Astrocyte of the cerebellum (primary cell): ENCODE data around the gene TCEANC2.
"Not testable (repeated sequence)": the region's sequence is repeated elsewhere in the genome, so short reads cannot be mapped to it uniquely, and the experiment has no call there.

Experiments
- DNase-seq: peaks from one replicate; pipeline ENCODE4 v3.0.0-alpha.2; 2011; ENCODE audit warnings: low read depth
- H3K4me3 ChIP-seq: 2 replicates; pipeline ENCODE4 v1.5.1; 2011; ENCODE audit warnings: mild to moderate bottlenecking, low read depth, low read length, moderate library complexity
- in situ Hi-C: cut with HindIII; loops from 2 replicates; pipeline ENCODE4 v1.10.0; 2017; ENCODE audit warnings: low sequenced_read_pairs
- TF ChIP-seq, protein P1 (sequence below): IDR thresholded peaks from 2 replicates; pipeline ENCODE4 v1.5.1; 2012; ENCODE audit warnings: low read length, low read depth, moderate library complexity, mild to moderate bottlenecking; ENCODE audit errors: missing control alignments

TCEANC2 gene

DNA sequence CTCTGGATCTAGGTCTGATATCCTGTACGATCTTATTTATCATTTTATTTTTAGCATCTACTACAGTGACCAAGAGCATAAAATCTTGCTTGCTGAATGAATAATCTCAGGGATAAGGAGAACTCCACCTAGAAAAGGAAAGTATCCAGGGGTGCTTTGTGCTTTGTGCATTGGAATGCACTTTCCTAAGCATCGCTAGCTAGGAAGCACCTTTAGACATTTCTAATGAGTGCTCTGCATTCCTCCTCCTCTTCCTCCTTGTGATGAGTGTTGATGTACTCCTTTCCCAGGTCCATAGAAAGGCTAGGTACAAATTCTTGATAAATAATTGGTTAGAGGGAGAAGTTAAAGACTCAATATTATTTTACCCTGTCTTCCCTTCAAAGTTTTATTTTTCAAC is 31.4 kb downstream of the TCEANC2 start:
- TF ChIP-seq, protein P1, sequence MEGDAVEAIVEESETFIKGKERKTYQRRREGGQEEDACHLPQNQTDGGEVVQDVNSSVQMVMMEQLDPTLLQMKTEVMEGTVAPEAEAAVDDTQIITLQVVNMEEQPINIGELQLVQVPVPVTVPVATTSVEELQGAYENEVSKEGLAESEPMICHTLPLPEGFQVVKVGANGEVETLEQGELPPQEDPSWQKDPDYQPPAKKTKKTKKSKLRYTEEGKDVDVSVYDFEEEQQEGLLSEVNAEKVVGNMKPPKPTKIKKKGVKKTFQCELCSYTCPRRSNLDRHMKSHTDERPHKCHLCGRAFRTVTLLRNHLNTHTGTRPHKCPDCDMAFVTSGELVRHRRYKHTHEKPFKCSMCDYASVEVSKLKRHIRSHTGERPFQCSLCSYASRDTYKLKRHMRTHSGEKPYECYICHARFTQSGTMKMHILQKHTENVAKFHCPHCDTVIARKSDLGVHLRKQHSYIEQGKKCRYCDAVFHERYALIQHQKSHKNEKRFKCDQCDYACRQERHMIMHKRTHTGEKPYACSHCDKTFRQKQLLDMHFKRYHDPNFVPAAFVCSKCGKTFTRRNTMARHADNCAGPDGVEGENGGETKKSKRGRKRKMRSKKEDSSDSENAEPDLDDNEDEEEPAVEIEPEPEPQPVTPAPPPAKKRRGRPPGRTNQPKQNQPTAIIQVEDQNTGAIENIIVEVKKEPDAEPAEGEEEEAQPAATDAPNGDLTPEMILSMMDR, result no peak
- no peak for DNase-seq
- in situ Hi-C loops, result no loop called here
- no peak overlapping the region for H3K4me3 ChIP-seq

DNA sequence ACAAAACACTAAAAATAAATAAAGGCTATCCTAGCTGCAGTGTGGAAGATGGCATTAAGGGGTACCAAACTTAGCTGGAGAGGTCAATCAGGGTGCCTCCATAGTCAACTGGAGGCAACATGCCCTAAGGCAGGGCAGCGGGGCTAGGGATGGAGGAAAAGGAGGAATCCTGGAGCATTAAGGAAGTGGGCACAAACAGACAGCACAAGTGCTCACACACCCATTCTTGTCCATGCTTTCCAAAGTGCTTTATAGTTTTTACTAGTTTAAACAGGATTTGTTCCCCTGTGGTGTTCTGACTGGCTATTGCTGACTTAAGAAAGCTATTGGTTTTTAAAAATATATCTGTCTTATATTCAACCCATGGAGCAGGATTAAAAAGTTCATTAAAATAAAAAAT is 33.3 kb downstream of the TCEANC2 start:
- no peak overlapping the region for H3K4me3 ChIP-seq
- DNase-seq, result no peak
- in situ Hi-C loops, result no loop called here
- TF ChIP-seq, protein P1, result no peak

DNA sequence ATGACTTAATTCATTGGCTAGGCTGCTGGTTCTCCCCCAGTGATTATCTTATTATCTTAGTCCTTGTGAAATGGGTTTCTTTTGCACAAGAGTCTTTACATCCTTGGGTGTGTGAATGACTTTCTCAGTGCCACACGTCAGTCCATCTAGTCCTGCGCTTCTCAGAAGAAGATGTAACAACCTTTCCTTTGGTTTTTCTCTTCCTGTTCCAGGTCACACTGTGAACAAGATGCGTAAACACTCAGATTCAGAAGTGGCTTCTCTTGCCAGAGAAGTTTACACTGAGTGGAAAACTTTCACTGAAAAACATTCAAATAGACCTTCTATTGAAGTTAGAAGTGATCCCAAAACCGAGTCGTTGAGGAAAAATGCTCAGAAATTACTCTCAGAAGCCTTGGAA is 35.0 kb downstream of the TCEANC2 start:
- in situ Hi-C loops, result no loop called here

DNA sequence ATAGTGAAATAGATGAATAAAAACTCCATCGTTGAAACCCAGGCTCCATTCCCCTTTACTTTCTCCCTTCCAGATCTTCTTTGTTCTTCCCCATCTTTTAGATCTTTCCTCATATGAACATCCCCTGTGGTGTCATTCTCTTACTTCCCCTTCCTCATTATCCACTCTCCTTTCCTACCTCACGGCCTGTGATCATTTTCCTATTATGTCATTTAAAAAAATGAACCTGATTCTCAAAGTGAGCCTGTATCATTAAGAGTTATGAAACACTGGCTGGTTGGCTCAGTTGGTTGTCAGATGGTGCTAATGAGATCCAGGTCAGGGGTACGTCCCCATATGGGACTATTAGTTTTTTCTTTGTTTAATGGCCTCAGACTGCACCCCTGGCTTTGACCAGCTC is 38.3 kb downstream of the TCEANC2 start:
- H3K4me3 ChIP-seq, result no peak overlapping the region
- in situ Hi-C loops, result no loop called here
- DNase-seq, result no peak
- TF ChIP-seq, protein P1, result no peak

More for the DNA sequence above, 35.0 kb downstream of the TCEANC2 start:
- TF ChIP-seq, protein P1, result no peak
- no peak overlapping the region for H3K4me3 ChIP-seq
- DNase-seq, result no peak

DNA sequence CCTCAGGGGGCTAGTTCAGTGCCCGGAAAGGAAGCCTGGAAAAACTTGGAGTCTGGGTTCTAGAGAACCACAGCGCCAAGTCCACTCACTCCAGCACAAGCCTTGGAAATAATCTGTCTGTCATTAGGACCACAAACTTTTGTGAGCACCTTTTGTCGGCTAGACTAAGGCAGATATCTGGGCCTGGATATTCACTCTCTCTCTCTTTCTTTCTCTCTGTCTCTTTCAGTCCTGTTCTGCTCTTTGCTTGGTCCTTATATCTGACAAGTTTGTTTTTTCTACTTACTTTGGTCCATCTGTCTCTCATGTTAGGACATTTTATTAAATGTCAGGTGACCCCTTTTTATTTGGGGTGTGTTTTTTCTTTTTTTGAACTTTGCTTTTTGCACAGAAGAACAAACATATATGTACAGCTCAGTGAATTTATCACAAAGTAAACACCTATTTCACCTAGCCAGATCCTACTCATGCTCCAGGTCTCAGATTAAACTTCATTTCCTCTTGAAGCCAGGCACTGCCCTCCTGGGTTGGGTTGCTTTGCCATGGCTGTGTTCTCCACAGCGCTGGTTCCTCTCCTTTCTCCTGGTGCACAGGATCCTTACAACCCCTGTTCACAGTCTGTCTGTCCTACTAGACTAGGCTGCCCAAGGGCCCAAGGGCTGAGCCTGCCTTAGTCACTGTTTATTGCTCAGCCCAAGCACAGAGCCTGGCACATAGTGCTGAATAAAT is 40.8 kb downstream of the TCEANC2 start:
- TF ChIP-seq, protein P1, result no peak
- H3K4me3 ChIP-seq, result no peak overlapping the region
- no peak for DNase-seq
- in situ Hi-C loops, result no loop called here

DNA sequence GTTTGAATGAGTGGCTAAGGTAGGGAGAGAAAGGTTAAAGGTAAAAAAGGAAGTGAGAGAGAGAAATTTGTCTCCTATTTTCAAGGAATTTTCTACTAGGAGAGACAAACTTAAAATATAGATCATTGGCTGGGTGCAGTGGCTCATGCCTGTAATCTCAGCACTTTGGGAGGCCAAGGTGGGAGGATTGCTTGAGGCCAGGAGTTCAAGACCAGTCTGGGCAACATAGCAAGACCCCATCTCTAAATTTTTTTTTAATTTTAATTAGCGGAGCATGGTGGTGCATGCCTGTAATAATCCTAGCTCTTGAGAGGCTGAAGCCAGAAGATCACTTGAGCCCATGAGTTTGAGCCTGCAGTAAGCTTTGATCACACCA is 41.3 kb downstream of the TCEANC2 start:
- H3K4me3 ChIP-seq, DNase-seq, in situ Hi-C loops: not testable (repeated sequence)

GRCh38 chr1:54095546-54096226 is 42.3 kb downstream of the TCEANC2 start:
- in situ Hi-C loops, result no loop called here
- TF ChIP-seq, protein P1, result no peak
- DNase-seq, result no peak
- no peak overlapping the region for H3K4me3 ChIP-seq
